Tibial nerve (tissue), 3 donors: ENCODE measurements around the gene GNG12.

ENCODE experiments used
- CTCF ChIP-seq, 5 experiments: fragments of 200-600 bp in 3 of 5; fragments of 450-650 bp in 2 of 5; sonication (generic) in 3 of 5; IDR thresholded peaks; one replicate each; pipeline ENCODE4 v1.5.1; 2016 to 2019; ENCODE audit warnings: antibody characterized with exemption in 5 of 5, mild to moderate bottlenecking in 3 of 5, moderate library complexity in 2 of 5
- POLR2A ChIP-seq, 2 donors: fragments of 450-650 bp; IDR thresholded peaks; one replicate each; pipeline ENCODE4 v1.6.1; 2017; ENCODE audit warnings: antibody characterized with exemption in 2 of 2, mild to moderate bottlenecking in 2 of 2, moderate library complexity in 2 of 2

GRCh38 chr1:67821263-67821662, 12.0 kb downstream of the GNG12 start:
- TF ChIP-seq CTCF (IDR thresholded peaks at IDR 0.05) (no peak), POLR2A (IDR thresholded peaks at IDR 0.05) (no peak)
